ENCODE measurements around the gene ACSF3.

DNA sequence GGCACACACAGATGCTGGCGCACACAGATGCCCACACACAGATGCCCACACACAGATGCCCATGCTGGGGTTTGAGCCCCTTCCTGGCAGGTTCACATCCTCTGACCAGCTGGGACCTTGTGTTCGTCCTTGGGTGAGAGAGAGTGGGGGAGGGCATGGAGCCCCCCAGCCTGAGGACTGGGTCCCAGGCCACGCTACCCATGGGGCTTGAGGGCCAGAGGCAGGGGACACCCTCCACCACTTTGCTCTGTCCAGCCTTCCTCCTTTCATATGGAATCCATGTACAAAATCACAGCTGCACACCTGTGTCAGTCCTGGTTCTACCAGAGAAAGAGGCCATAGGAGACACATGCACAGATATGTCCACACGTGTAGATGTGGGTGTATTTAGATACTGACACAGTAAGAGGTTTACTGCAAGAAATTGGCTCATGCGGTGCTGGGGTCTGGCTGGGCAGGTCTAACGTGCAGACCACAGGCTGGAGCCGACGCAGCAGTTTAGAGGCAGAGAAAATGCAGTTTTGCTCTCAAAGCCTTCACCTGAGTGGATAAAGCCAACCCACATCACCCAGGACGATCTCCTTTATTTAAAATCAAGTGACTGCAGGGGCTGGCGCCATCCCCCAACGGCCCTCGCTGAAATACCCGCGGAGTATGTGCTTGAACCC, 95.8 kb downstream of the ACSF3 start:
- no peak for TF ChIP-seq ZNF654 (tag by site-specific recombination; IDR thresholded peaks at IDR 0.05; ENCODE audit: low read depth)
- TF ChIP-seq, protein P1, sequence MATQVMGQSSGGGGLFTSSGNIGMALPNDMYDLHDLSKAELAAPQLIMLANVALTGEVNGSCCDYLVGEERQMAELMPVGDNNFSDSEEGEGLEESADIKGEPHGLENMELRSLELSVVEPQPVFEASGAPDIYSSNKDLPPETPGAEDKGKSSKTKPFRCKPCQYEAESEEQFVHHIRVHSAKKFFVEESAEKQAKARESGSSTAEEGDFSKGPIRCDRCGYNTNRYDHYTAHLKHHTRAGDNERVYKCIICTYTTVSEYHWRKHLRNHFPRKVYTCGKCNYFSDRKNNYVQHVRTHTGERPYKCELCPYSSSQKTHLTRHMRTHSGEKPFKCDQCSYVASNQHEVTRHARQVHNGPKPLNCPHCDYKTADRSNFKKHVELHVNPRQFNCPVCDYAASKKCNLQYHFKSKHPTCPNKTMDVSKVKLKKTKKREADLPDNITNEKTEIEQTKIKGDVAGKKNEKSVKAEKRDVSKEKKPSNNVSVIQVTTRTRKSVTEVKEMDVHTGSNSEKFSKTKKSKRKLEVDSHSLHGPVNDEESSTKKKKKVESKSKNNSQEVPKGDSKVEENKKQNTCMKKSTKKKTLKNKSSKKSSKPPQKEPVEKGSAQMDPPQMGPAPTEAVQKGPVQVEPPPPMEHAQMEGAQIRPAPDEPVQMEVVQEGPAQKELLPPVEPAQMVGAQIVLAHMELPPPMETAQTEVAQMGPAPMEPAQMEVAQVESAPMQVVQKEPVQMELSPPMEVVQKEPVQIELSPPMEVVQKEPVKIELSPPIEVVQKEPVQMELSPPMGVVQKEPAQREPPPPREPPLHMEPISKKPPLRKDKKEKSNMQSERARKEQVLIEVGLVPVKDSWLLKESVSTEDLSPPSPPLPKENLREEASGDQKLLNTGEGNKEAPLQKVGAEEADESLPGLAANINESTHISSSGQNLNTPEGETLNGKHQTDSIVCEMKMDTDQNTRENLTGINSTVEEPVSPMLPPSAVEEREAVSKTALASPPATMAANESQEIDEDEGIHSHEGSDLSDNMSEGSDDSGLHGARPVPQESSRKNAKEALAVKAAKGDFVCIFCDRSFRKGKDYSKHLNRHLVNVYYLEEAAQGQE (tag by site-specific recombination; IDR thresholded peaks at IDR 0.05), result no peak
- TF ChIP-seq, protein P2, sequence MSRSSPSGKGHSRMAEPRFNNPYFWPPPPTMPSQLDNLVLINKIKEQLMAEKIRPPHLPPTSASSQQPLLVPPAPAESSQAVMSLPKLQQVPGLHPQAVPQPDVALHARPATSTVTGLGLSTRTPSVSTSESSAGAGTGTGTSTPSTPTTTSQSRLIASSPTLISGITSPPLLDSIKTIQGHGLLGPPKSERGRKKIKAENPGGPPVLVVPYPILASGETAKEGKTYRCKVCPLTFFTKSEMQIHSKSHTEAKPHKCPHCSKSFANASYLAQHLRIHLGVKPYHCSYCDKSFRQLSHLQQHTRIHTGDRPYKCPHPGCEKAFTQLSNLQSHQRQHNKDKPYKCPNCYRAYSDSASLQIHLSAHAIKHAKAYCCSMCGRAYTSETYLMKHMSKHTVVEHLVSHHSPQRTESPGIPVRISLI (tag by site-specific recombination; IDR thresholded peaks at IDR 0.05), result no peak
- TF ChIP-seq, protein P3, sequence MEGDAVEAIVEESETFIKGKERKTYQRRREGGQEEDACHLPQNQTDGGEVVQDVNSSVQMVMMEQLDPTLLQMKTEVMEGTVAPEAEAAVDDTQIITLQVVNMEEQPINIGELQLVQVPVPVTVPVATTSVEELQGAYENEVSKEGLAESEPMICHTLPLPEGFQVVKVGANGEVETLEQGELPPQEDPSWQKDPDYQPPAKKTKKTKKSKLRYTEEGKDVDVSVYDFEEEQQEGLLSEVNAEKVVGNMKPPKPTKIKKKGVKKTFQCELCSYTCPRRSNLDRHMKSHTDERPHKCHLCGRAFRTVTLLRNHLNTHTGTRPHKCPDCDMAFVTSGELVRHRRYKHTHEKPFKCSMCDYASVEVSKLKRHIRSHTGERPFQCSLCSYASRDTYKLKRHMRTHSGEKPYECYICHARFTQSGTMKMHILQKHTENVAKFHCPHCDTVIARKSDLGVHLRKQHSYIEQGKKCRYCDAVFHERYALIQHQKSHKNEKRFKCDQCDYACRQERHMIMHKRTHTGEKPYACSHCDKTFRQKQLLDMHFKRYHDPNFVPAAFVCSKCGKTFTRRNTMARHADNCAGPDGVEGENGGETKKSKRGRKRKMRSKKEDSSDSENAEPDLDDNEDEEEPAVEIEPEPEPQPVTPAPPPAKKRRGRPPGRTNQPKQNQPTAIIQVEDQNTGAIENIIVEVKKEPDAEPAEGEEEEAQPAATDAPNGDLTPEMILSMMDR (tag by site-specific recombination; IDR thresholded peaks at IDR 0.05), result no peak
- TF ChIP-seq ZNF24 (tag by site-specific recombination; IDR thresholded peaks at IDR 0.05), result no peak
- TF ChIP-seq ZNF558 (tag by site-specific recombination; IDR thresholded peaks at IDR 0.05), result no peak
- no peak for TF ChIP-seq KLF16 (tag by site-specific recombination; IDR thresholded peaks at IDR 0.05)
- TF ChIP-seq ZNF600 (tag by site-specific recombination; IDR thresholded peaks at IDR 0.05), result peak; percentile 56; the same call in 1 of the 2 replicates
